GM04503 (cell line): ENCODE results near the gene ALG10B.
"Not testable (repeated sequence)": the region's sequence is repeated elsewhere in the genome, so short reads cannot be mapped to it uniquely, and the experiment has no call there.

Experiments used
- DNase-seq: peaks from one replicate; pipeline ENCODE4 v3.0.0-alpha.2; 2012; ENCODE audit warnings: low read depth

The ALG10B gene

GRCh38 chr12:38316391-38317129, at the start of gene ALG10B:
Gene ALG10B, plus strand, starts transcription at chr12:38316774. Its CDS starts 120 bp downstream, at chr12:38316894.
- DNase-seq: peak; percentile 85

GRCh38 chr12:38268612-38269011, 48.0 kb upstream of the ALG10B start:
- no peak for DNase-seq

- DNase-seq: no peak
Measured at GRCh38 chr12:38269897-38270296, 46.7 kb upstream of the ALG10B start.

- DNase-seq: no peak
Measured at GRCh38 chr12:38279756-38280155, 36.8 kb upstream of the ALG10B start.

GRCh38 chr12:38282886-38283285, 33.7 kb upstream of the ALG10B start:
- DNase-seq: no peak

GRCh38 chr12:38289396-38289795, 27.2 kb upstream of the ALG10B start:
- DNase-seq: no peak

GRCh38 chr12:38291160-38291559, 25.4 kb upstream of the ALG10B start:
- DNase-seq: no peak

- not testable (repeated sequence) for DNase-seq
Measured at GRCh38 chr12:38302972-38303371, 13.6 kb upstream of the ALG10B start.

- not testable (repeated sequence) for DNase-seq
Measured at GRCh38 chr12:38321966-38322365, 5.4 kb downstream of the ALG10B start.

- DNase-seq: no peak
Measured at GRCh38 chr12:38324912-38325311, 8.3 kb downstream of the ALG10B start.

- no peak for DNase-seq
Measured at GRCh38 chr12:38327356-38327755, 10.8 kb downstream of the ALG10B start.

GRCh38 chr12:38328306-38328895, 11.8 kb downstream of the ALG10B start:
- DNase-seq: no peak

GRCh38 chr12:38330414-38330813, 13.8 kb downstream of the ALG10B start:
- DNase-seq: not testable (repeated sequence)

GRCh38 chr12:38332814-38333213, 16.2 kb downstream of the ALG10B start:
- no peak for DNase-seq

- no peak for DNase-seq
Measured at GRCh38 chr12:38342444-38342843, 25.9 kb downstream of the ALG10B start.

- not testable (repeated sequence) for DNase-seq
Measured at GRCh38 chr12:38343256-38343655, 26.7 kb downstream of the ALG10B start.

GRCh38 chr12:38343916-38344315, 27.3 kb downstream of the ALG10B start:
- DNase-seq: not testable (repeated sequence)

GRCh38 chr12:38350342-38351174, 34.0 kb downstream of the ALG10B start:
- no peak for DNase-seq

GRCh38 chr12:38351175-38351508, 34.6 kb downstream of the ALG10B start:
- DNase-seq: not testable (repeated sequence)

- no peak for DNase-seq
Measured at GRCh38 chr12:38367506-38367905, 50.9 kb downstream of the ALG10B start.

GRCh38 chr12:38370311-38370710, 53.7 kb downstream of the ALG10B start:
- DNase-seq: no peak

GRCh38 chr12:38373784-38374183, 57.2 kb downstream of the ALG10B start:
- DNase-seq: no peak

GRCh38 chr12:38374751-38375150, 58.2 kb downstream of the ALG10B start:
- DNase-seq: no peak
